GM23338 (cell line): Measurements from ENCODE around the gene ABCG8.

Experiments used
- CREB1 ChIP-seq: fragments of 250-450 bp; sonication (Bioruptor Pico); IDR thresholded peaks from 2 replicates; pipeline ENCODE4 v1.5.0; 2020; ENCODE audit warnings: low read depth, mild to moderate bottlenecking, moderate library complexity
- EZH2 ChIP-seq: fragments of 200-600 bp; sonication (generic); IDR thresholded peaks from one replicate; pipeline ENCODE4 v1.8.0; 2017; ENCODE audit warnings: antibody characterized with exemption, mild to moderate bottlenecking, low read depth; ENCODE audit not compliant: unreplicated experiment
- EZH2phosphoT487 ChIP-seq: fragments of 200-600 bp; sonication (generic); IDR thresholded peaks from one replicate; pipeline ENCODE4 v1.8.1; 2018; ENCODE audit warnings: antibody characterized with exemption; ENCODE audit not compliant: unreplicated experiment
- NANOG ChIP-seq: IDR thresholded peaks from 2 replicates; pipeline ENCODE4 v1.6.1; 2016; ENCODE audit warnings: antibody characterized with exemption, borderline replicate concordance
- POLR2AphosphoS5 ChIP-seq: IDR thresholded peaks from 2 replicates; pipeline ENCODE4 v1.6.1; 2016; ENCODE audit warnings: antibody characterized with exemption, low read depth
- TF ChIP-seq, protein P1 (sequence below), 2 experiments: fragments of 200-600 bp in 1 of 2; sonication (generic) in 1 of 2; conservative IDR thresholded peaks; 2 replicates each; pipeline versions ENCODE4 v1.5.1 to v1.6.1; 2016 to 2017; ENCODE audit warnings: antibody characterized with exemption in 2 of 2, low read depth in 2 of 2, mild to moderate bottlenecking in 2 of 2, moderate library complexity in 1 of 2
- TF ChIP-seq, protein P2 (sequence below): IDR thresholded peaks from one replicate; pipeline ENCODE4 v1.6.1; 2018; ENCODE audit warnings: antibody characterized with exemption; ENCODE audit not compliant: unreplicated experiment
- TF ChIP-seq, protein P3 (sequence below): IDR thresholded peaks from 2 replicates; pipeline ENCODE4 v1.6.1; 2016; ENCODE audit warnings: antibody characterized with exemption

GRCh38 chr2:43898838-43899346 is 60.1 kb downstream of the ABCG8 start:
- TF ChIP-seq, protein P1, sequence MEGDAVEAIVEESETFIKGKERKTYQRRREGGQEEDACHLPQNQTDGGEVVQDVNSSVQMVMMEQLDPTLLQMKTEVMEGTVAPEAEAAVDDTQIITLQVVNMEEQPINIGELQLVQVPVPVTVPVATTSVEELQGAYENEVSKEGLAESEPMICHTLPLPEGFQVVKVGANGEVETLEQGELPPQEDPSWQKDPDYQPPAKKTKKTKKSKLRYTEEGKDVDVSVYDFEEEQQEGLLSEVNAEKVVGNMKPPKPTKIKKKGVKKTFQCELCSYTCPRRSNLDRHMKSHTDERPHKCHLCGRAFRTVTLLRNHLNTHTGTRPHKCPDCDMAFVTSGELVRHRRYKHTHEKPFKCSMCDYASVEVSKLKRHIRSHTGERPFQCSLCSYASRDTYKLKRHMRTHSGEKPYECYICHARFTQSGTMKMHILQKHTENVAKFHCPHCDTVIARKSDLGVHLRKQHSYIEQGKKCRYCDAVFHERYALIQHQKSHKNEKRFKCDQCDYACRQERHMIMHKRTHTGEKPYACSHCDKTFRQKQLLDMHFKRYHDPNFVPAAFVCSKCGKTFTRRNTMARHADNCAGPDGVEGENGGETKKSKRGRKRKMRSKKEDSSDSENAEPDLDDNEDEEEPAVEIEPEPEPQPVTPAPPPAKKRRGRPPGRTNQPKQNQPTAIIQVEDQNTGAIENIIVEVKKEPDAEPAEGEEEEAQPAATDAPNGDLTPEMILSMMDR (conservative IDR thresholded peaks at IDR 0.05; ENCODE audit: low read depth in 2 of 2): no peak
- TF ChIP-seq EZH2: no peak
- TF ChIP-seq EZH2phosphoT487: no peak
- TF ChIP-seq POLR2AphosphoS5: no peak
- TF ChIP-seq, protein P2, sequence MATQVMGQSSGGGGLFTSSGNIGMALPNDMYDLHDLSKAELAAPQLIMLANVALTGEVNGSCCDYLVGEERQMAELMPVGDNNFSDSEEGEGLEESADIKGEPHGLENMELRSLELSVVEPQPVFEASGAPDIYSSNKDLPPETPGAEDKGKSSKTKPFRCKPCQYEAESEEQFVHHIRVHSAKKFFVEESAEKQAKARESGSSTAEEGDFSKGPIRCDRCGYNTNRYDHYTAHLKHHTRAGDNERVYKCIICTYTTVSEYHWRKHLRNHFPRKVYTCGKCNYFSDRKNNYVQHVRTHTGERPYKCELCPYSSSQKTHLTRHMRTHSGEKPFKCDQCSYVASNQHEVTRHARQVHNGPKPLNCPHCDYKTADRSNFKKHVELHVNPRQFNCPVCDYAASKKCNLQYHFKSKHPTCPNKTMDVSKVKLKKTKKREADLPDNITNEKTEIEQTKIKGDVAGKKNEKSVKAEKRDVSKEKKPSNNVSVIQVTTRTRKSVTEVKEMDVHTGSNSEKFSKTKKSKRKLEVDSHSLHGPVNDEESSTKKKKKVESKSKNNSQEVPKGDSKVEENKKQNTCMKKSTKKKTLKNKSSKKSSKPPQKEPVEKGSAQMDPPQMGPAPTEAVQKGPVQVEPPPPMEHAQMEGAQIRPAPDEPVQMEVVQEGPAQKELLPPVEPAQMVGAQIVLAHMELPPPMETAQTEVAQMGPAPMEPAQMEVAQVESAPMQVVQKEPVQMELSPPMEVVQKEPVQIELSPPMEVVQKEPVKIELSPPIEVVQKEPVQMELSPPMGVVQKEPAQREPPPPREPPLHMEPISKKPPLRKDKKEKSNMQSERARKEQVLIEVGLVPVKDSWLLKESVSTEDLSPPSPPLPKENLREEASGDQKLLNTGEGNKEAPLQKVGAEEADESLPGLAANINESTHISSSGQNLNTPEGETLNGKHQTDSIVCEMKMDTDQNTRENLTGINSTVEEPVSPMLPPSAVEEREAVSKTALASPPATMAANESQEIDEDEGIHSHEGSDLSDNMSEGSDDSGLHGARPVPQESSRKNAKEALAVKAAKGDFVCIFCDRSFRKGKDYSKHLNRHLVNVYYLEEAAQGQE: no peak
- TF ChIP-seq, protein P3, sequence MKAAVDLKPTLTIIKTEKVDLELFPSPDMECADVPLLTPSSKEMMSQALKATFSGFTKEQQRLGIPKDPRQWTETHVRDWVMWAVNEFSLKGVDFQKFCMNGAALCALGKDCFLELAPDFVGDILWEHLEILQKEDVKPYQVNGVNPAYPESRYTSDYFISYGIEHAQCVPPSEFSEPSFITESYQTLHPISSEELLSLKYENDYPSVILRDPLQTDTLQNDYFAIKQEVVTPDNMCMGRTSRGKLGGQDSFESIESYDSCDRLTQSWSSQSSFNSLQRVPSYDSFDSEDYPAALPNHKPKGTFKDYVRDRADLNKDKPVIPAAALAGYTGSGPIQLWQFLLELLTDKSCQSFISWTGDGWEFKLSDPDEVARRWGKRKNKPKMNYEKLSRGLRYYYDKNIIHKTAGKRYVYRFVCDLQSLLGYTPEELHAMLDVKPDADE: no peak
- TF ChIP-seq CREB1 (CRISPR knock-in tag): no peak
- no peak for TF ChIP-seq NANOG
